ENCODE data around the gene PLEKHA8.

Gene PLEKHA8

GRCh38 chr7:30104157-30104556 is 75.9 kb downstream of the PLEKHA8 start:
- DNase-seq (ENCODE audit: low spot score) = no peak

GRCh38 chr7:30112103-30112713 is 84.0 kb downstream of the PLEKHA8 start:
- DNase-seq (ENCODE audit: low spot score) = no peak

GRCh38 chr7:30113144-30113543 is 84.9 kb downstream of the PLEKHA8 start:
- DNase-seq (ENCODE audit: low spot score) = no peak

GRCh38 chr7:30114536-30115238 is 86.5 kb downstream of the PLEKHA8 start:
- no peak for DNase-seq (ENCODE audit: low spot score)

- no peak for DNase-seq (ENCODE audit: low spot score)
Observed at GRCh38 chr7:30115709-30116297, 87.6 kb downstream of the PLEKHA8 start.

- DNase-seq (ENCODE audit: low spot score) = no peak
Observed at GRCh38 chr7:30116771-30117170, 88.6 kb downstream of the PLEKHA8 start.

GRCh38 chr7:30117896-30118295 is 89.7 kb downstream of the PLEKHA8 start:
- DNase-seq (ENCODE audit: low spot score) = no peak

- DNase-seq (ENCODE audit: low spot score) = no peak
Observed at GRCh38 chr7:30119890-30120577, 91.8 kb downstream of the PLEKHA8 start.

- DNase-seq (ENCODE audit: low spot score) = no peak
Observed at GRCh38 chr7:30133736-30134610, 105.8 kb downstream of the PLEKHA8 start.

GRCh38 chr7:30134611-30135300 is 106.5 kb downstream of the PLEKHA8 start, which contains the start of gene MTURN:
Gene MTURN, plus strand, starts transcription at chr7:30134986. Its CDS starts 151 bp downstream, at chr7:30135137.
- DNase-seq (ENCODE audit: low spot score) = peak; percentile 98

- peak; percentile 50 for DNase-seq (ENCODE audit: low spot score)
Observed at GRCh38 chr7:30135301-30136116, 107.3 kb downstream of the PLEKHA8 start.

- peak; percentile 55 for DNase-seq (ENCODE audit: low spot score)
Observed at GRCh38 chr7:30136117-30136731, 108.0 kb downstream of the PLEKHA8 start.

- no peak for DNase-seq (ENCODE audit: low spot score)
Observed at GRCh38 chr7:30136743-30137485, 108.7 kb downstream of the PLEKHA8 start.

GRCh38 chr7:30139836-30140384 is 111.7 kb downstream of the PLEKHA8 start:
- DNase-seq (ENCODE audit: low spot score) = no peak

- no peak for DNase-seq (ENCODE audit: low spot score)
Observed at GRCh38 chr7:30140456-30140855, 112.2 kb downstream of the PLEKHA8 start.

- no peak for DNase-seq (ENCODE audit: low spot score)
Observed at GRCh38 chr7:30142710-30143109, 114.5 kb downstream of the PLEKHA8 start.

- no peak for DNase-seq (ENCODE audit: low spot score)
Observed at GRCh38 chr7:30143748-30144251, 115.6 kb downstream of the PLEKHA8 start.

- DNase-seq (ENCODE audit: low spot score) = no peak
Observed at GRCh38 chr7:30144657-30145306, 116.6 kb downstream of the PLEKHA8 start.
